ENCODE results near the gene KLHL6.

Gene KLHL6

DNA sequence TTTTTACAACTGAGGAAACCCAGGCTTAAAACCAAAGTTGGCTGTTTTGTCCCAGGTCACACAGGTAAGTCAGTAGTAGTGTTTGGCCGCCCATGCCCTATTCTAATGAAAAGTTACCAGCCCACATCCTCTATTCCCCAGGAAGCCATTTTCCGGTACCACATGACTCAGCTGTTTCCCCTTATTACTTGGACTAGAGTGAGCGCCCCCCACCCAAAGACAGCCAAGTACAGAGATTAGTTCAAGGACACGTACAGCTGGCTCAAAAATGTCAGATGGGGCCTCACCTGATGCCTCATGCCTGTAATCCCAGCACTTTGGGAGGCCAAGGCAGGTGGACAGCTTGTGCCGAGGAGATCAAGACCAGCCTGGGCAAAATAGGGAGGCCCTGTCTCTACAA lies 8.5 kb upstream of the KLHL6 start:
- no peak for DNase-seq (ENCODE audit: low read depth, low spot score)

DNA sequence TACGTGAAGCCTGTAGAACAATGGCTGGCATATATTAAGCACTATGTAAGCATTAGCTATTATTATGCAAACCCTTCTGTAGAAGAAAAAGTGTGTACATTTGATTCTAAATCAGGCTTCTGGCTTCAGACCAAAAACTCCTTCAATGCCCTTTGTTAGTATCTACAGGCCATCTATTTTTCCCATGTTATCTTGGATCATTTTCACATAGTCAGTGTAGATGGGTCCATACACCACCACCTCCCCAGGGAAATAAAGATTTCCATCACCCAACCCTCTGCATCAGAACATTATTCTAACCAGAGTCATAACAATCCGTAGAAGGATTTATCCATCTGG lies 8.0 kb upstream of the KLHL6 start:
- no peak for DNase-seq (ENCODE audit: low read depth, low spot score)

DNA sequence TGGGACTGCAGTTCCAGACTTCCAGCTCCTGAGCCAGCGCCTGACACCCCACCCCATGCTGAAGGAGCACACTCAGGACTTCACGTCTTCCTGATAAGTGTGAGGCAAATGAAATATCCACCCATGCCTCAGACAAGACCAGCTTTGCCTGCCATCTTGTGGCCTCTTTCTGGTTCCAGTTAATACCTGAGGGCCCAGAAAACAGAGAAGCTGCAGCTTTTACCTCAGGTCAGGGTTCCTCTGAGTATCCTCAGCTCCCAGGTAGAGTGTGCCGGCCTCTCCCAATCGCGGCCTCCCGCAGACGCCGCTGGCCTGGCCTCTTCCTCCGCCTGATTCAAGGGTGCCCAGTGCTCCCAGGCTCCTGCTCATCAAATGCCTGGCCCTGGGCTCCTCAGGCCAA lies 5.1 kb upstream of the KLHL6 start:
- no peak for DNase-seq (ENCODE audit: low read depth, low spot score)

DNA sequence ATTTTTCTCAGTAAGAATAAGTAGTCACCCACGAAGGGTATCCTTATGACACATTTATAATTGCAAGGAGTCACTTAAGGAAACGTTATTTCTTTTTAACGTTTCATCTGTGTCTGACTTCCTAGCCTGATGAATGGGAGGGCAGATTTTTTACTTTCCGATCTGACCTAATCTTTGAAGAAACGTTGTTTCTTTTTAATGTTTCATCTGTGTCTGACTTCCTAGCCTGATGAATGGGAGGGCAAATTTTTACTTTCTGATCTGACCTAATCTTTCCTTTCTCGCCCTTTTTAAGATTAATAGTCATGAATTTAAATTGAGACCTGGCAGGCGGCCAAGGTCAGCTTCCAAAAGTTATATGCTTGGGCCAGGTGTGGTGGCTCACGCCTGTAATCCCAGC lies 3.0 kb upstream of the KLHL6 start:
- DNase-seq (ENCODE audit: low read depth, low spot score) = no peak

DNA sequence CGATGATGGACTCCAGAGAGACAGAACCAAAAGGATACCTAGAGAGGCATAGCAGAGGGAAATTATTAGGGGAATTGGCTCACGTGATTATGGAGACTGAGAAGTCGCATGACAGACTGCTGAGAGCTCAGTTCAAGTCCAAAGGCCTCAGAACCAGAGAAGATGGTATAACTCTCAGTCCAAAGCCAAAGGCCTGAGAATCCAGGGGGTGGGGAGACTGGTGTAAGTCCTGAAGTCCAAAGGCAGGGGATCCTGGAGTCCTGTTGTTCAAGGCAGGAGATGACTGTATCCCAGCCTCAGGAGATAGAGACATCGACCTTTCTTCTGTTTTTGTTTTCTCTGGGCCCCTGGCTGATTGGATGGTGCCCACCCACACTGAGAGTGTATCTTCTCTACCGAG lies 1.2 kb upstream of the KLHL6 start:
- DNase-seq (ENCODE audit: low read depth, low spot score) = no peak

DNA sequence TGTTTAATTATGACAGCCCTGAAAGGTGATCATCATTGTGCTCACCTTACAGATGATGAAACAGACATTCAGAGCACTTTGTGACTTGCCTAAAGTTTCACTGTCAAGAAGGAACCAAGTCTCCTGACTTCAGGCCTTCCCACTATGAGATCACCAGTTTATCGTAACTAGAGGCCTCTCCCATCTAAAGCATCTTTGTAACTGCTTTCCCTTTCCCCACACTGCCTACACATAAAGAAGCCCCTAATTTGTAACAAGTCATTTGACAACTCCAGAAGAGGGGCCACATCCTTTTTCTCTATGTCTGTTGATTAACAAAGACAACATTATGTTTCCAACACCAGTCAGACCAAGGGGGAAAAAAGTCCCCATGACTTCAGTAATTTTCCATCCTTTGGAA lies 1.1 kb downstream of the KLHL6 start:
- no peak for DNase-seq (ENCODE audit: low read depth, low spot score)

DNA sequence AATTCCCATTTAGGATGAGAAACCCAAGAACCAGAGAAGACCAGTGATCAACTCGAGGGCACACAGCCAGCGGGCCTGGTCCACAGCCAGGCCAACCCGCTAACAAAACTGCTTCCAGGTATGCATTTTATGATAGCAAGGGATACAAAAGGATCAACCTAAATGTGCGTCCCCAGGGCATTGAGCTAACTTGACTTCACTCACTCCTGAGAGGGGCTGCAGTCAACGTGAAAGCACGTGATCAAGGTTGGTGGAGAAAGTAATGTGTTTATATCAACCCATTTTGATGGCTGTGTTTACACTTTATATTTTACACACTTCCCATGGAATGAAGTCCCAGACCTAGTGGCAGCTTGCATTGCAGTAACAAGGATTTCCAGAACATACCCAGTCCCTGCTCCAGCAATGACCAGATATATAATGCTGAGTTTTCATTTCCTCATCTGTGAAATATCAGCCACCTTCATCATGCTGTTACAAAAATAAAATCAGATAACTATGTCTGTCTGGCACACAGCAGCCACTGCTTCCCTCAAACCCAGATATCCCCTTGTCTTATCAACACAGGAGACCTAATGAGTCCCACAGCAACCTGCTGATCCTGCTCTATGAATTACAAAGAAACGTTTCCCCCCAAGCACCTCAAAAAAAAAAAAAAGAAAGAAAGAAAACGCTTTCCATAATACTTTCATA lies 2.0 kb downstream of the KLHL6 start:
- no peak for DNase-seq (ENCODE audit: low read depth, low spot score)

DNA sequence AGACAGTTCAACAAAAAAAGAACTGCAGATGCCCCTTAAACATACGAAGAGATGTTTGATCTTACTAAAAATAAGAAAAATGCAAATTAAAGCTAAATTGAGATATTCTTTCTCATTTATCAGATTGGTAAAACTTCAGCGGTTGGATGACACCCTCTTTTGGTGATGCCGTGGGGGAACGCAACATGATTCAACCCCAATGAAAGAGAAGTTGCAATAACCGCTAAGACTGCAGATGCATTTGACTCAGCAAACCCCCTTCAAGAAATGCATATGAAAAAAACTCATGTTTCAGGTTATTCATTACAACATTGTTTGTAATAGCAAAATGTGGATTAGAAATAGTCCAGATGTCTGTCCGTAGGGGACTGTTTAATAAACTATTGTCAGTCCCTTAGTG lies 3.6 kb downstream of the KLHL6 start:
- no peak for DNase-seq (ENCODE audit: low read depth, low spot score)

DNA sequence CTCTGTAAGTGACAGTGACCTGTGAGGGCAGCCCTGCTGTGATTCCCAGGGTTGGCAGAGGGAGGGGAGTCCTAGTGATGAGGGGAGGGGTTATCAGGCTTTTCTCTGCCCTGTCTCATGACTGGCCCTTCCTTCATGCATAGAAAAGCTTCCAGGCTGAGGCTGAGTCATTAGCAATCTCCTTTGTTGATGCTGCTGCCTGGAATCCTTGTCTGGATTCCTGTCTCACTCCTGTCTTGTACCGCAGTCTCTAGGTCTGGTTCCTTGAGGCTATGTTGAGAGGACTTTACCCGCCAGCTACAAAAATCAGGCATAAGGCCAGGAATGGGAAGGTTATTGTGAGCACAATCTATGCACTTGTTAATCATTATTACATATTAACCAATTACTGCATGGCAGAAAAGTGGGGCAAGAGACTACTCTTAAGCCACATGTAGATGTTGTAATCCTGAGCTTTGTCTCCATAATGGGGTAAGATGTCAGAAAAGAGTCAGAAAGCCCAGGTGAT lies 7.2 kb downstream of the KLHL6 start:
- DNase-seq (ENCODE audit: low read depth, low spot score) = no peak

DNA sequence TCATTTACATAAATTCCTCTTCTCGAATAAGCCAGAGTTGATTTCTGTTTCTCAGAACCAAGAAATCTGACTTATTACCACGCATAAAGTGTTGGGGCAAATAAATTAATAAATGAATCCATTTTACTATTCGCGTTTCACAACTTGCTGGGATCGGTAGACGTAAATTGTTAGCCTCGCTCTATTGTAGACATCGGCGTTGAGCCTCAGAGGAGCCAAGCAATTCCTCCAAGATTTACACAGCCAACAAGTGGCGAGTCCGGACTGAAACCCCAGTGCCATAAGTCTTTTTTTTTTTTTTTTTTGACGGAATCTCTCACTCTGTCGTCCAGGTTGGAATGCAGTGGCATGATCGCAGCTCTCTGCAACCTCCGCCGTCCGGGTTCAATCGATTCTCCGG lies 8.9 kb downstream of the KLHL6 start:
- no peak for DNase-seq (ENCODE audit: low read depth, low spot score)

DNA sequence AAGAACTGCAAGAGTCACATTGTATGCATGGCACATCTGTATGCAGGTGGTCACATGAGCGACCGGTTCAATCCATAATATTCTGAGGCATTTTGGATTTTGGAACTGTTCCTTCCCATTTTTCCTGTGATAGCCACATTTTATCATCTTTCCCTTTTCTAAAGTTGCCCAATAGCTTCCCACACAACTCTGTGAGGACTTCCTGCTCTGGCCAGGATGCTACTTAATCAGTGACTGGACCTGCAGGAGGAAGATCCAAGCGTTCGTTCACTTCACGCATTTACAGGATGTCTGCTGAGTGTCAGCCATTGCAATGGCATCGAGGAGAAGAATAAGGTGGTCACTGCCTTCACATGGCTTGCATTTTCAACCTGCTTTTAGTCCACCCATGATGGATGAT lies 9.8 kb downstream of the KLHL6 start:
- DNase-seq (ENCODE audit: low read depth, low spot score) = no peak

DNA sequence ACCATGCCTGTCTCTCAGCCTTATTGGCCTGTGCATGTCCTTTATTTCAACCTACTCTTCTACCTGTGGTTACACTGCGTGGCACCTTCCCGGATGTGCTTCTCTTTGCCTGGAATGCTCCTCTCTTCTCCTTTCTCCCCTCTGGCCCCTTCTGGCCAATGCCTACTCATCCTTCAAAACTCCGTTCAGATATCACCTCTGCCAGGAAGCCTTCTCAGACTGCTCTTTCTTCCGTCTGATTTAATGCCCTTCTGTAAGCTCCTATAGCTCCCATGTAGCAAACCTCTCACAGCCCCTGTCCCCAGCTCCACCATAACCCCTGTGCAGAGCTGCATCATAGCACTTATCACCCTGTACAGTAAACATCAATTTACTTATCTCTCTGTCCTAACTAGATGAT lies 13.2 kb downstream of the KLHL6 start:
- no peak for DNase-seq (ENCODE audit: low read depth, low spot score)

DNA sequence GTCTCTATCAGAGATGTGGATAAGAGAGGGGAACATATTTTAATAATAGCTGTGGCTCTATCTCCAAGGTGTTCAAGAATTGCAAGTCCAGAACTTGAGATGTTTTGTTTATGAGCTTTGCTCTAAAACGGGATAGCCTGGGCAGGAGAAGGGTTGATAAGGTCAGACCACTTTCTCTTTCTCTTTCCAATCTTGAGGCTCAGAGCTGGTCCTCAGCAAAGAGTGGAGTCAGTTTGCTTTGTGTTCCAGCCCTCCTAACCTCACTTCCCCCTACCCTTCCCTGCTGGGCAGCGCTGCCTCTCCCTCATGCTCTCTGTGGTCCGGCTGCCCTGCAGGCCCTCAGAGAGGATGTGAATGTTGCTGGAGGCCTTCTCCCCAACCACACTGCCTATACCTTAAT lies 13.8 kb downstream of the KLHL6 start:
- no peak for DNase-seq (ENCODE audit: low read depth, low spot score)

DNA sequence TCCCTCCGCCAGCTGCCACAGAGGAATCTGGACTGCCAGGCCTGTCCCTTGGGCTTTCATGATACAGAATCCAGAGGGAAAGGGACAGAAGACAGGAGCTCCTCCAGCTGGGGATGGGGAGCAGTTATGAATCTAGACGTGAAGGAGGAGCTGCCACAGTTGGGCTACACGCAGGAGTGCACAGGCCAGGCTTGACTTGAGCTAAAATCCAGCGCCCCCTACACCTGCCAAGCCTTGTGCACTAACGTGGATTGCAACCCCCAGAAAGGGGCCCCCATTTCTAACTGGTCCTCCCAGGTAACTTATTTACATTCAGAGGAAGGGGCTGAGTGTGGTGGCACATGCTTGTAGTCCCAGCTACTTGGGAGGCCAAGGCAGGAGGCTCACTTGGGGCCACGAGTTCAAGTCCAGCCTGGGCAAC lies 14.3 kb downstream of the KLHL6 start:
- no peak for DNase-seq (ENCODE audit: low read depth, low spot score)

DNA sequence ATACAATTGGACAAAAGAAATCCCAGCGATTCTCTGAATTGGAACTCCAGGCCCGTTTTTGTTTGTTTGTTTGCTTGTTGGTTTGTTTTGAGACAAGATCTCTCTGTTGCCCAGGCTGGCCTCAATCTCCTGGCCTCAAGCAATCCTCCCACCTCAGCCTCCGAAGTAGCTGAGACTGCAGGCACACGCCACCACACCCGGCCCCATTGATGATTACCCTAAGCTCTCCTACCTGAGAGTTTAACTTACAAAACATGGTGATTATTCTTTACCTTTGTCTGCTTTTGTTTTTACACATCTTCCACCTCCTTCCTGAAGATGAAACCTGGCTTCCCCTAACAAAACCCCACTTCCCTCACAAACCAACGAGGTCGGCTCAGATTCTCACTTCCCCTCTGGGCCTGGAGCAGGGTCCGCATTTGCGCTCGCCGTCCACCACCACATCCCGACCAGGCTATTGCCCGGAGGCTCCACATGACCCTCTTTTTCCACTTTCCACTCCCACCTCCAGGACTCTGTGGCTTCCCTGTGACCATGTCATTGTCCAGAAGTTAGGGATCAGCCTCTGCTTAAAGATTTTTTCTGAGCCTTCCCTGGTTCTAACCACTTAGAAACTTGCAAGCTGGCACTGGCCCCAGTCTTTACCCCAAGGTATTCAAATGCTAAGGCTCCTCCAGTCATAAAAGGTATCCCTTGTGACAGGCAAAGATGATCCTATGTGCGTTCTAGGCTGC lies 14.8 kb downstream of the KLHL6 start:
- DNase-seq (ENCODE audit: low read depth, low spot score) = no peak

DNA sequence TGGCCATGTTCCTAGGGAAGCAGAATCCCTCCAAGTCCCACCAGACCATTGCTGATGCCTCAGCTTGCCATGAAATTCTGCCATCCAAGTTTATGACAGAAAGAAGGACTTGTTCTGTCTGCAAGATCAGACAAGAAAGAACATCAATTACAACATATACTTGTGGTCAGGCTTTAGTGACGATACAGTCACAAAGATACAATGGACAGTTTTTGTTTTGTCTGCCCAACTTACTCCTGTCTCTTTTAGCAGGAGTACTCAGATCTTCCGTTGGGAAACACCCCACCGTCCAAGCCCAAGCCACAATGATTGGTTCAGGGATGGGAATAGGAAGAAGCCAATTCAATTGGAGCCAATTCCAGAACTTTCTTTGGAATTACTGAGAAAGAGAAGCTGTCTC lies 15.7 kb downstream of the KLHL6 start:
- DNase-seq (ENCODE audit: low read depth, low spot score) = no peak

DNA sequence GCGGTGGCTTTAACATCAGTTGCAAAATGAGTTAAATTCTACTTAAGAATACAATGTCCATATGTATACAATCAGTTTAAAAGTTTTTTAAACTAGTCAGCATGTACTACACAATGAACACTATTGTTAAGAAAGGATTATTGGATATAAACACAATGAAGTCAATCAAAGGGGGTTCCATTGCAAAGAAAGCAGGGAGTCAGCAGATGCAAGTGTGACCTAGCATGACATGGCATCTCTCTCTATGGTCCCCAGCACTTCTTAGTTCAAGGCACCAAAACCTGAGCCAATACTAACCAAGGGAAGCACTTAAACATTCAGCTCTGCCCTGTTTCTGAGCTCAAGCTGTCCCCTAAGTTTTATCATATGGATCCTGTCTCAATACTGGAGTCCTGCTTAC lies 17.0 kb downstream of the KLHL6 start:
- no peak for DNase-seq (ENCODE audit: low read depth, low spot score)

DNA sequence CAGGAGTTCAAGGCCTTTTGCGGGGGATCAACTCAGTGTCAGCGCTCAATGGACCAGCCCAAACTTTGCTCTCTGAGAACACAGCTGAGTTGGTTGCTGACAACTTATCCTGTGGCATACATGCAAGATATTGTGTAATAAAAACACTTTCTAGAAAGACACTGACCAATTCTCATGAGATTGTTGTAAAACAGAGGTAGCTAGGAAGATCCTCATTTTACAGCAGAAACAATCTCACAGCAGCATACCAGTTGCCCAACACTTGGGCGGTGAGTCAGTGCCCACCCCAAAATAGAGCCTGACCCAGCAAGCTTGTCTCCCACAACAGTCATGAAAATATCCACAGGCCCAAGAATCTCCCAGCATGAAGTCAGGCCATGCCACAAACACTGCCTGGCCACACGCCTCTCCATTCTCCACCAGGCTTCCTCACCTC lies 18.2 kb downstream of the KLHL6 start:
- DNase-seq (ENCODE audit: low read depth, low spot score) = peak; percentile 56

DNA sequence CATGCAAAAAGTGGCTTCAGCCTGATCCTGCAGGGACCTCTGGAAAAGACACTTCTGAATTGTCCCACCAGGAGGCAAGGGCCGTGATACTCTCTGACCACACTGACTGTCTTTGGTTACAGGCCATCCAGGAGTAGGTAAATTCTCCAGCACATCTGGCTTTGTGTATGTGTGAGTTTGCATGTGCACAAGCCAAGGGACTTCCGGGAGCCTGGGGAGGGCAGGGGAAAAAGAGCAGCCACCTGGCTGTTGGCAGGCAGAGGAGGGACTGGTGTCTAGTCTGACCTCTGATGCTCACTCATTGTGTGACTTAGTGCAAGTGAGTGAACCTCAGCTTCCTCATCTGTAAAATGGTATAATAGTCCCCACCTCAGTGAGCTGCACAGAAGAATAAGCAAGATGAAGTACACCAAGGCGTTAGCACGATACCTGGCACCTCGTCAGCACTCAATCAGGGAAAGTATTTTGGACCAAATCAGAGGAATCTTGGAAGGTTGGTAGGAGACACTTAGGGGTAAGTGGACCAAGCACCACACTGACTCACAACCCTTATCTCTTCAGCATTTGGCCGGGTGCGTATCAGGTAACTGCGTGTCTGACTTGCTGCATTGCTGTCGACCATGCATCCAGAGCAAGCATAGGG lies 19.1 kb downstream of the KLHL6 start:
- no peak for DNase-seq (ENCODE audit: low read depth, low spot score)

DNA sequence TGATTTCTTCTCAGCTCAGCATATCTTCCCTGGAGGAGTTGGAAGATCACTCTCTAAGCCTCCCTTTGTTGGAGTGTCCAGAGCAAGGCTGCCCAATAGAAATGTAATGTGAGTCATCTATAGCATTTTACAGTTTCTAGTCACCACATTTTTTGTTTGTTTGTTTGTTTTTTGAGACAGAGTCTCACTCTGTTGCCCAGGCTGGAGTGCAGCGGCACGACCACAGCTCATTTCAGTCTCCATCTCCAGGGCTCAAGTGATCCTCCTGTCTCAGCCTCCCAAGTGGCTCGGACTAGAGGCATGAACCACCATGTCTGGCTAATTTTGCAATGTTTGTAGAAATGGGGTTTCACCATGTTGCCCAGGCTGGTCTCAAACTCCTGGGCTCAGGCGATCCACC lies 21.3 kb downstream of the KLHL6 start:
- DNase-seq (ENCODE audit: low read depth, low spot score) = no peak

DNA sequence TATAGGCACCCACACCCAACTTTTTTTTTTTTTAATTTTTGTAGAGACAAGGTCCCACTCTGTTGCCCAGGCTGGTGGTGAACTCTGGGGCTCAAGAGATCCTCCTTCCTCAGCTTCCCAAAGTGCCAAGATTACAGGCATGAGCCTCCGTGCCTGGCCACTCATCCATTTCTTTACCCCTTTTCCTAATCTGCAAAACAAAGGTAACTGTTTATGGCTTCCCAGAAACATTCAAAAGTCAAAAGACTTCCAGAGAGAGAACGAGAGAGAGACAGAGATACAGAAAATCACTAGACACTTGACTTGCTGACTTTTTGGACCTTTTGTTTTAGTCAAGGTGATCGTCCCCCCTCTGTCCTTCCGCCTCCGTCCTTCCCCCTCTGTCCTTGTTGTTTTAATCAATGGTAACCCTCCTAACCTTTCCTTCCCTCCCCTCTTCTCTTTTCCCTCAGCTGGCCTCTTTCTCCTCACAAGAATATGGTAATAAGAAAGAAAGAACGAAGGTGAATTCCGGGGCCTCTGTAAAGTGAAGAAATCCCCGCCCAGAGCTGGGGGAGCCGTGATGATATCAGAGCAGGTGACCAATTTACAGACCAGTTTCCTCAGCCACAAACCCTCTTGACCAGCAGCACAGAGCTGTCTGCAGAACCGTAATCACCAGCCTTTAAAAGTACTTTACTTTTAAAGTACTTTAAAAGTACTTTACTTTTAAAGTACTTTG lies 21.9 kb downstream of the KLHL6 start:
- no peak for DNase-seq (ENCODE audit: low read depth, low spot score)
